ENCODE measurements around the gene OPRM1.

OPRM1 gene

DNA sequence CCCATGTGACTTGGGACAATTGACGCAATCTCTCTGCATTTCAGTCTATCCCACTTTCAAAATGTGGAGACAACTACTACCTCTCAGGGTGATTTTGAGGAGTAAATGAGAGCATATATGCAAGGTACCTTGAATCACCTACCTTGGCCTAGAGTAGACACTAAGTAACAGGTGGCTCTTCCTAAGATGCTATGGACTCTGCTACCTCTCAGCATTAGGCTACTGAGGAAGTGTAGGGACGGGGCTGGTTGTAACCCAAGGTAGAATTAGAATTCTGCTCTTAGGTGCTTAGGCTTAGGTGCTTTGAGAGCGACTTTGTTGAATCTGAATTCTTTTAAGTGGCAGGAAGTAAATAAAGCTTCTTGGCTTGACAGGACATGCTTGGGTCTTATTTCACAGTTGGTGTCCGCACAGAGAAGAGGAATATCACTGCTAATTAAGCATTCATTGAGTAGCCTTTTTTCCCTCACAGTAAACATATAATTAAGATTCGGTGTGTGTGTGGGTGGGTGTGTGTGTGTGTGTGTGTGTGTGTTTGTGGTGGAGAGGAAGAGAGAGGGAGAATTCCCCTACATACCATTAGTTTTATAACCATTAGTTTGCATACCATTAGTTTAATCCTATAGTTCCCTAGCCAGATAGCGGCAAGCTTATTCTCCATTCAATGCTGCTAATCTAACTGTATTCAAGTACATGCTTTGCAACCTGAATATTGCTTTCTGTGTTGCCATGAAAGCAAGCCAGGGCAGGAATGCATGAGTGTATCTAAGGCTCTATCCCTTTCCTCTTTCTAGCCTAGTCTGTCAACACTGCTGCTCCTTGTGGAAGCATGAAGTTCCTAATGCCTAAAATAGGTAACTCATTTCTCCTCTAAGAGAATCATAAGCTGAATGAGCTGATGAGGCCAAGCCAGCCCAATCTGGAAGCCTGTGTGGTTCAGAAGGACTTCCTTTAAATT lies 205.0 kb downstream of the OPRM1 start:
- no peak for DNase-seq

DNA sequence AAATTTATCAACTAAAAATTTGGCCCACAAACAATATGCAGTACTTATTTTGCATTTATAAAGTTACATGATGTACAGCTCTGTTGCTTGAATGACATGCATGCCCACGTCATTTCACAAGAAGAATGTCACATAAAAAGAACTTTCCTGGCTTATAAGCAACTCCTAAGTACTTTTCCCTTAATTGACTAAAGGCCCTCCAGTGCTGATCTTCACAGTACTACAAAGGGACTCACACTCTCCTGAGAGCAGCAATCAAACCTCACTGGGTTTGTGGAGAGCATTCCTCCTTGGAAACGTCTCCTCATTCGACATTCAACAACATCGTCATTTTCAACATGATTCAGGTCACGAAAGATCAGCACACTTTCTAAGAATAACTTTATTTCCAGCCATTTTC lies 206.5 kb downstream of the OPRM1 start:
- DNase-seq, result no peak

DNA sequence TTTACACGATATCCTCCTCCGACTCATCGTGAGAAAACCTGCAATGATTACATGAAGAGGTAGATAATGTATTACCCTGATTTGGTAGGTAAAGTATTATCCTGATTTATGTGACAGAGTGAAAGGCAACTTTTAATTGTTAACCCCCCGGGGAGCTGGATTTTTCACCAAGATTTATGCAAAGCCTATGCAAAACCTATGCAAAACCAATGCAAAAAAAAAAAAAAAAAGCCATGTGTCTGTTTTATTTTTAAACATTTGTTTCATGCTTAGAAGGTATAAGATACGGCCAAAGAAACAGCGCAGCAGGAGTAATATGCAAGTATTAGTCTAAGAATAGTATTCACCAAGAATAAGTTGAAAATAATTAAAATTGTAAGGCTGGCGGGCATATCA lies 207.7 kb downstream of the OPRM1 start:
- DNase-seq, result no peak

DNA sequence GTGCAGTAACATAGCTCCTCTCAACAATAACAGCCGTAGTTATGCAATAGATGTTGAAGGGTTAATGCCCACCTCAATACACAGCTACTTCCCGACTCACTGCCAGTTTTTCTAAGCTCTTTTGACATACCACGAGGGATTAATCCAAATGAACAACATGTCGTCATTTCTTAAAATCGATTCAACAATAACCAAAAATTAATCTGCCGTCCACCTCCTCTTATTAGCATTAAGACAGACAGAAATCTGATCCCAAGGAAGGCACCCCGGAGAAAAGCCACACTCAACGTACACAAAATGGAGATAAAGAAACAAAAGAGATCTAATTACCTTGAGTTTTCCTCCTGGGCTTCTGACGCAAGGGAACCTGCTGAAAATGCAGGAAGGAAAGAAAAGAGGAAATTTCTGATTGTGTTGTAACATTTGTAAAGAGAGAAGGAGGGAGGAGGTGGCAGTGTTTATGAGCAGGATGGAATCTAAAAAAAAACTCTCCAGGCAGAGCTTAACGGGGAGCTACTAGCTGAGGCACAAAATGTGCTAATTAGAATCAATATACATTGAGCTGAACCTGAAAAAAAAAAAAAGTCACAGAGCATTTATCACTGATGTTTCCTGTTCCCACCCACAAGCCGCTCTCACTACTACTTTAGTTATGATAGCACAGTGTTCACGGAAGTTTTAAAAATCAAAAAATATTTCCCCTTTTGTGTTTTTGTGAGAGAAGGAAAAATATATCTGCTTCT lies 208.2 kb downstream of the OPRM1 start:
- no peak for DNase-seq

DNA sequence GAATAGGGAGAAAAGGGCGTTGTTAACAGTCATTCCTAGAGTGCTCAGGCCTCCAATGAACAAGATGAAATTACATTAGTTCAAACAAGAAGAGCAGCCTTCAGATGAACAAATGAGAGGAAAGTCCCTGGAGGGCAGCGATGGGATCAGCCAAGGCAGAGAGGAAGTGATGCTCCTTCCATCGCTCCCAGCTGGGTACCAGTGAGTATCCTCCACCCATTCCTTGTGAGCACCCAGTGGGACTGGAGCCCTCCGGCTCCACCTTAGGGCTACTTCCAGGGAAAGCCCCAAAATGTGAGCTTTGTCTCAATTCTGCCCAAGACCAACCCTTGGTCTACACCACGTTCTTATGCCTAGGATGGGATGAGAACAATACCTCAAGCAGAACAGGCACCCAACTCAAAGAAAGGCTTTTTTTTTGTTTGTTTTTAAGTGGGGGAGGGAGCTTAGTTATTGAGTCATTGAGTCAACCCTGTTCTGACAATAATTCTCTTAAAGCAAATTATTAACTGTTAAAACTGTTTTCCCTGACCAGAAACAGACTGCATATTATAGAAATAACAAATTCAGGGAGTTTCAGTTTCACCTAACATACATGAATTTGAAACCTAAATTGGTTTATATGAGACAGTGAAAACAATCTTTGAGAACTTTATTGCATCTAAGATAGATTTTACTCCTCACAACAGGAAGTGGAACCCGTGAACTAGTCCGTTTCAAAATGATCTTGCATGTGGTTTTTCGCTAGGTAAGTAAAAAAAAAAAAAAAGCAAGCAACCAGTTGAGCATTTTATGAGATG lies 210.7 kb downstream of the OPRM1 start:
- DNase-seq, result no peak

DNA sequence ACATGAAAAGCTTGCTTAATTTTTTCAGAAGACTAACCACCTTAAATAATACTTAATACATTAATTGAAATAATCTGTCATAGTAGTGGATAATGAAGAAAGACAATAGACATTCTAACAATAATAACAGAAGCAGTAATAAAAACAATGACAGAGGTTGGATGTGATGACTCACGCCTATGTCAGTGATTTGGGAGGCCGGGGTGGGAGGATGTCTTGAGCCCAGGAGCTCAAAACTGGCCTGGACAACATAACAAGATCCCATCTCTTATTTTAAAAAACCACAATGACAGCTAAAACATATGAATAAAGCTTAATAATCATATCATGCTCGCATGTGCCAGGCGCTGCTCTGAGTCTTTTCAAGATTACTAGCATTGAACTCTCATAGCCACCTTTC lies 212.1 kb downstream of the OPRM1 start:
- no peak for DNase-seq

DNA sequence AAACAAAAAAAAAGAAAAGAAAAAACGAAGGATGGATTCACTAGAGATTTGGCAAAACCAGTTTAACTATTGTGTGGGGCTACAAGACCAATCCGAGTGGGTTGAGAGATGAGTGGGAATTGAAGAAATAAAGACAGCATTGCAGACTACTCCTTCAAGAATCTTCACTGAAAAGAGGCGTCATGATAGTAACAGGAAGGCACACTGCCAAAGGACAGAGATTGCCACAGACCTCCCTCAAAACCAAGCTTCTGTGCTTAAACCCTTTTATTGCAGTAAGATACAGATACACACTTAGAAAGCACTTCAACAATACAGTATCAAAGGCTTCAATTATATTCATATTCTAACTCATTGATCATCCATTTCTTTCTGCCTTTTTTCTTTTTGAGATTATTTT lies 213.6 kb downstream of the OPRM1 start:
- no peak for DNase-seq

DNA sequence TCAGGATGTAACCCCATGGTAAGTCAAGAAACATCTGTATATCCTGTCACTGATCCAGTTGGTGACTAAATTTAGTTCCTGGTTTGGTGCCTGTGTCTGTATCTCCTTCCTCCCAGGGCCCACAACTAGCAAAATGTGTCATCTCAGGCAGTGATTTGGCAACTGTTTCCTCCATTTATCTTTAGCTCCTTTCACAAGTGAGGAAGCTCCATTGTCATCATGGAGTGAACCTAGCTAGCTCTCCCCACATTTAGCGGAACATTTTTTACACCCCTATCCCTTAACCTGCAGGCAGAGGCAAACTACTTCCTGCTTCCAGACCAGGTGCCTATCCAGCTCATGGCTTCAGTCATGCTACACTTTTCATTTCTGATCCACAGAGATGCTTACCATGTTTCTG lies 218.0 kb downstream of the OPRM1 start:
- no peak for DNase-seq

DNA sequence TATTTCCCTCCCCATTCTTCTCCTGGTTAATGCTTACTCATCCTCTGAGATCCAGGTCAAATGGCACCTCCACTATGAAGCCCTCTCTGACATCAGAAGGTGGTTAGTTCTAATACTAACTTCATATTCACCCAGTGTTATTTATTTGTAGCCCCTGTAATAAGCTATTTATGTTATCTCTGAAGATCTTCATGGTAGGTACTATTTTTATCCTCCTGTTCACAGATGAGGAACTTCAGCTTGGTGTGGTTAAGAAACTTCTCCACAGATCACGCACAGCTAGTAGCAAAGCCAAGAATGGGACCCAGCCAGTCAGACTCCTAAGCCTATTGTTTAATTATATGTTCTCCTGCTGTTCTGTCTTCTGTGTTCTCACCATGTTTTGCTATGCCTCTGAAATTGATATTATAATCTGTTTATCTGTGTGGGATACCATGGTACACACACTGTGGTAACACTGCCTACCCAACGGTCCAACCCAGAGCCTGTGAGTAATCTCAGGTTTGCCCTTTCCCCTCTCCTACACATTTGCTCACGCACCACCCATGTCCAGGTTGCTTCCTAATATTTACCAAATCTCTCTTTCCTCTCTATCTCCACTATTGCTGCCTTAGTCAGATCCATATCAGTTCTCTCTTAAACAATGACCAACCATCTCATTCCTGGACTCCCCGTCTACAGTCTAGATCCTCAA lies 219.2 kb downstream of the OPRM1 start:
- no peak for DNase-seq

DNA sequence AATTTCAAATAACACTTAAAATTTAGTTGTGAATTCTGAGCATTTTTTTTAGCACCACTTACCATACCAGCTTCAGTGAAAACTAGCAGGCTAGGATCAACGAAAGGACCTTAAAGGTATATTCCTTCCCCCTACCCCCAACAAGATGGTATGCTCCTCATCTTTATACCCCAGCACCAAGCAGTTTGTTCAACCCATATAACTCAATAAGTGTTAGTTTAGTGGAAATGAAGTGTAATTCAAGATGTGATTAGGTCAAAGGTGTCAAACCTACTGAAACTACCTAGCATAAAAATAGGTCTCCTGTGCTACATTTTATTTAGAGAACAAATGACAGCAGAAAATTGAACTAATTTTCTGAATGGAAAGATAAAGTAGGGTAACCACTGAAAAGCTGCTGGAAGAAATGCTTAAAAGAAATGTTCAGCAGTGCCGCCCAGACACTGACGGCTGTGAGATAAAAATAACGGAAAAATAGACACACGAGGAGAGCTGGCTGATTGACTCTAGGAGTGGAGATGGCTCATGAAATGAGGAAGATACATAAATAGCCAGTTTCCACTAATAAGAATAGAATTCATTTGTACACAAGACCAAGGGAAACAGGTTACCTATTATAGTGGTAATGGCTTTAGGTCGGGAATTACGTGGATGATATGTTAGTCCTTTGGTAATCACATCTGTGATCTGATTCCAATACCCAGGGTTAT lies 222.8 kb downstream of the OPRM1 start:
- DNase-seq, result no peak

DNA sequence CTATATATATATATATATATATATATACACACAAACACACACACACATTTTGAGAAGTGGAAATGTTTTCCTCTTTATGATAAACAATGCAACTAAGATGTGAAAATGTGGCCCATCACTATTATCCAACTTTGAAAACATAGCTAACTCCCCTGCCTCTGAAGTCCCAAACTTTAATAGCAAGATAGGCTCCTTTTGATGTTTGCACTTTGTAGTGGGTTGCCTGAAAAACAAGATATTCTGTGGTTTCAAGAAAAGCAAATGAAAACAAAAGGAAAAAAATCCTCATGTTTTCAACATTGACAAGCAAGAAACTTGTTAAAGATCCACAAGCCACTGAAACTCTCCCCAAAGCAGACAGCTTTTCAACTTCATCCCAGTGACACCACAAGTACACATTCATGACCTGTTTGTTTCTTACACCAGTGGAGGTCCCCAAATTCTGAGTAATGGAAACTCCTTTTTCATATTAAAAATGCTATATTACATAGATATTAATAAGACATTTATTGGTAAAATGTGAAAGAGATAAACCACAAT lies 227.6 kb downstream of the OPRM1 start:
- DNase-seq, result no peak

DNA sequence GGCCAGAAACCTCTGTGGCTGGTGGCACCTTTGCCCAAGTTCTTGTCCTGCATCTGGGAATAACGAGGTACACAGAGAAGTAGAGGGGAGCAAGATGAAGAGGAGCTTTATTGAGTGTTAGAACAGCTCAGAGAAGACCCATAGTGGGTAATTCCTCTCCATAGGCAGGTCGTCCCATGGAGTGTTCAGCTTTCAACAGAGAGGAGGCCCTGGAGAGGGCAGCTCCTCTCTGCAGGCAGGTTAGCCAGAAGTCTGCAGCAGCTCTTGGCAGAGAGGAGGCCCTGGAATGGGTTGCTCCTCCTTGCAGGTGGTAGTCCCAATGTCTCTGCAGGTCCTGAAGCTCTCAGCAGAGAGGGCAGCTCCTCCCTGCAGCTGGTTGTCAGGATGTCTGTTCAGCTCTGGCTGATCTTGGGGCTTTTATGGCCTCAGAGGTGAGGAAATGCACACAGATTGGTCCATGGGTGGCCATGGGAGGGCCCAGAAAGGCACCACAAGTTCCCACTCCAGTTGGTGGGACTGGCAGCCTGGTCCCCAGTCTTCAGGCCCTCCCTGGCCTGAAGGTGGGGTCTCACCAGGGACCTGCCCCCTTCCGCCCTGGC lies 228.6 kb downstream of the OPRM1 start:
- DNase-seq, result no peak

DNA sequence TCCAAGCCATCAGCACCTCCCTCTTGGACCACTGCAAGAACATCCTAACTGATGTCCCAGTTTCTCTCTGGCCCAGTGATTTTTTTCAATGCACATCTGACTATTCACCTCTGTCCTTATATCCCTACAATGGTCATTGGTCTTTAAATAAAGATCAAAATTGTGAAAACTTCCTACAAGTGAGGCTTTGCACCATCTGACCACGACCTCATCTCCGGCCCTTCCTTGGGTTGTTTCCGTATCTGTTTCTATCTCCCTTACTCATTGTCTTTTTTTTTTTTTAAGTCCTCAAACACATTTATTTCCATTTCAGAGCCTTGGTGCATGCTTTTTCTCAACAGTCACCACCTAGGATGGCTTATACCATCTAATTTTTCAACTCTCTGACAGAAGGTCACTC lies 229.4 kb downstream of the OPRM1 start:
- DNase-seq, result no peak

DNA sequence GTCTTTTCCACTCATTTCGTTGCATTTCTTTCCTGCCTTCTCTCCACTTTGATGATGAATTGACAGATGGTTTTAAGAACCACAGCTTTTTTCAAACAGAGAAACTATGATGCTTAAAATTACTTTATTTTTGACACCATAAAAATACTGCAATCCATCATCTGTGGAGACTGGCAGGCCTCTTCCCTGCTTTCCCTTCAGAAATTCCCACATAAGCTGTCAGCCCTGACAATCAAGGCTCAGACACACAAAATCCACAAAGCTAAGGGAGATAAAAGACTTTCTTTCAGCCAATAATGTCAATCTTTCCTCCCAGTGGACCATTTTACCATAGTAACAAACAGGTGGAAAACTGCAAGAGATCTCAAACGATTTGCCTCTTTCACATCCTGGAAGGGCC lies 235.1 kb downstream of the OPRM1 start:
- no peak for DNase-seq

DNA sequence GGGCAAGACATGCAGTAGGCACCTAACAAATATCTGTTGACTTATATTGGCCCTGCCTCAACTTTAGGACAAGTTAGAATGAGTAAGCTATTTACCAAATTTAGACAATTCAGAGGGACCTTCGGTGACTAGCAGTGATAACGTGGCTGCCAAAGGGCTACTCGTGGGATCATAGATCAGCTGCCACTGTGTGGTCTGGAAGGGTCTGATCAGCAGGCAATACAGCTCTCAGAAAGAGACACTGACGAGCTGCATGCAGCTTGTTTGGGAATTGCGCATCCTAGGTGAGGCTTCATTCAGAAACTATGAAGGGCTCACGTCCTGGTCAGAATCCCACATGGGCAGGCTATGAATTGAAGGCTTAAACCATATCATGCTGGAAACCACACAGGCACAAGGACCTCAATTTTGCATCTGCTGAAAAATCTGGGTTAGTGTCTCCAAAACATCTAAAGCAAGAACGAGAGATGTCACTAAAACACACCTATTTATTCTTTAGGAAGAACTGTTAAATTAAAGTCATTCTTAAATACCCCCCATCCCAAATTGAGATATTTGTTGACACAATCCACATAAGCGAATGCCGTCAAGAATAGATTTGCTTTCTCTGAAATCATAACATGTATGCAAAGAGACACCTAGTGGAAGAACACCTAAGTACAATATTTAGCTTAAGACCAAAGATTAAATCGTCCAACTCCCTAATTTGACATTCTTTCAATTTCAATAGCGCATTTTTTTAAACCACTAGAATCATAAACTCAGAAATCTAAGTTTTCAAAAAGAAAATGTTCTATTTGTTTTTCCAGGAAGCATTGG lies 238.0 kb downstream of the OPRM1 start:
- no peak for DNase-seq

DNA sequence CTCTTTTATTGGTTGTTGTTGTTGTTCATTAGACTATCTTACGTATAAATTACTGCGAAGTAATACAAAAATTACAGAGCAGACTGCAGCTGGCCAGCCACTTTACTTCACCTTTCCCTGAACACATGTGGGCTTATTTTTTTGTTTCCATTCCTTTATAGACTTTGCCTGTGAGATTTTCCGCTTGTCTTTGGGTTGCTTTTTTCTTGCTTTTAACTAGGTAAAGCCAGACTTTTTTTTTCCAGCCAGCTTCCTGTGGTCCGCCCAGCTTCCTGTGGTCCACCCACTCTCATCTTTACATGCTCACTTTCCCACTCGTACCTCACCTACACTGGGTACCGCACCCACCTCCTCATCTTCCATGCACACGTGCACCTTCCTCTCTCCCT lies 238.6 kb downstream of the OPRM1 start:
- peak; percentile 23 to 39 for DNase-seq

DNA sequence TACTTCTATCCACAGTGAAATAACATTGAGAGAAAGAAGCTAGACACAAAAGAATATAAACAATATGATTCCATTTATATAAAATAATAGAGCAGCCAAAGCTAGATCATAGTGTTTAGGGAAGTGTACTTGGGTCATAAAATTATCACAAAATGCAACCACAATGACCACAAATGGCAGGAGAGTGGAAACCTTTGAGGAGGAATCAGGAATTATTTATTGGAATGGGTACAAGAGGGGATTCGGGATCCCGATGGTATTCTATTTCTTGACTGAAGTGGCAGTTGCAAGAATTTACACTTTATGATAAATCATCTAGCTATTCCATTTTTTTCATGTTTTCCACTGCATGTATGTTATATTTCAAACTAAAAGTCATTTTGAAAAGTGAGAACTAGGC lies 241.5 kb downstream of the OPRM1 start:
- DNase-seq, result no peak

DNA sequence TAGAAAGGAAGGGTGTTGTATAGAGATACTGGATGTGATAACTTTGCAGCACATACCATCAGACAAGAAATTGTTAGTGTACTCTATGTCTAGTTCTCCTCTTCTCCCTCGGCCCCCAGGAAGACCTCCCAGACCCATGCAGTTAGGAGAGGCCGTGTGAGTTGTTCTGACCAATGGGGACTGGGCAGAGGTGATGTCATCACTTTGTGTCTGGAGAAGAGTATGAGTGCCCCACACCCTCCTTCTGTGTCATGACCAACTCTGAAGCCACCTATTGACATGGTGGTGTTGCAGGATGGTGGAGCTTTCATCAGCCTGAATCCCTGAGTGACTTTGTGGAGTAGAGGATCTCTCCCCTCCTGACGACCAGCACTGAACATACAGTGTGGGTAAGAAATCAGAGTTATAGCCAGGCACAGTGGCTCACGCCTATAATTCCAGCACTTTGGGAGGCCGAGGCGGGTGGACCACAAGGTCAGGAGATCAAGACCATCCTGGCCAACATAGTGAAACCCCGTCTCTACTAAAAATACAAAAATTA lies 245.3 kb downstream of the OPRM1 start:
- DNase-seq, result no peak

DNA sequence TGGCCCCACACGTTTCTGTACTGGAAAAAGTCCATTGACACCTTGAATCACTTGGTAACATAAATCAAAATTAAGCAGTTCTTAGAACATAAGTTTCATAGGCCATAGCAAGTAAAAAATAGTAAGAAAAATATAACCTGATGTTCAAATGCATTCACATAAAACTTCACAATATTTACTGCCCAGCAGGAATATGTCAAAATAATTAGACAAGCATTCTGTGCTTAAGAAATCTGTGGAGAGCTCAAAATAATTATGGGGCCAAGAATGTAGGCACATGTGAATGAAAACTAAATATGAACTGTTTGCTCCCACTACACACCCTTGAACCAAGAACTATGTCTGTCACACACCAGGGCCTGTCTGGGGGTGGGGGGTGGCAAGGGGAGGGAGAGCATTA lies 246.8 kb downstream of the OPRM1 start:
- no peak for DNase-seq

DNA sequence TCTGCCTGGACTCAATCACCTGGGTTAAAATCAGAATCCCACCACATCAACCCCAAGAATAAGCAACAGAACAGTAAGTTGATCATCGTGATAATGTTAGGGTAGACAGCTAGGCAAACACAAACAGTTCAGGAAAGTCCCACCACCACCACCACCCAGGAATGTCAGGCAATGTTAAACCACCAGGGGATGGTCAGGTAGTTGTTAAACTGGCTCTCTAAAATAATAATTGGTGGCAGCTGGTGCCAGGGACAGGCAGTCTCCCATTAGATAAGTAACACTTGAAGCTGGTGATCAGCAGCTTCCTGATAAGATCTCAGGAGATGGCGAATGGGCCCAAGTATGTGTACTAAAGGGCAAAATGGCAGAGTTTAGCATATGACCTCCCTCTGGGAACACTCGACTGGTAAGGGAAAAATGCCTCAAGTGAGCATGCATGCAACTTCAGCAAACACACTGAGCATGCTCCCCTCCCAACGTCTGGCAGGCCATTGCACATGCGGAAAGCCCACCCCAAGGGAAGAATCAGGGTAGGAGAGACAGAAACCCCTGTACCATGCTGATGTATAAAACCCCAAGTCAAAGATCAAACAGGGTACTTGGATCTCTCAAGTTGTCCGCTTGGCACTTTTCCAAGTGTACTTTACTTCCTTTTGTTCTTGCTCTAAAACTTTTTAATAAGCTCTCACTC lies 250.9 kb downstream of the OPRM1 start:
- DNase-seq, result no peak
